HG03095 (cell line): ENCODE data around the gene NRXN3.

Source experiments
- ATAC-seq: cut with Tn5 transposase; IDR thresholded peaks from one replicate; pipeline ENCODE4 v1.9.1; 2021; ENCODE audit warnings: moderate library complexity; ENCODE audit not compliant: unreplicated experiment

NRXN3 gene

GRCh38 chr14:79304279-79304678 is 1134.1 kb downstream of the NRXN3 start:
- ATAC-seq: no peak

GRCh38 chr14:79306546-79306945 is 1136.4 kb downstream of the NRXN3 start:
- no peak for ATAC-seq

DNA sequence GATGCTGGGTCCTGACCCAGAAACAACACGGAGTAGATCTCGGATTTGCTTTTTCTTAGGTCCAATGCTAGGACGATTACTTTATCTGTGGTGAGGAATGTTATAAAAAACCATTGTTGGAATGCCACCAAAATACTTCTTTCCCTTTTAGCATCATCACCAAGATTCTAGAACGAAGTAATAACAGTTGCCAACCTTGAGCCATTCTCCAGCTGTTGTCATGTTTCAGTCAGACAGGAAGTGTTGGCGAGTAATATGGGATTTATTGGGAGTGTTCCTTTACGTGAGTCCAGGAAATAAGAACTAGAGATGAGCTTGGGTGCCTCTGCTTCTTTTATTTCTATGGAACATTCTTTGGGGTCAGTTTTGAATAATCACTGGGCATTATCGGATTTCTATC is 1148.2 kb downstream of the NRXN3 start:
- no peak for ATAC-seq

- no peak for ATAC-seq
Observed at GRCh38 chr14:79320561-79320960, 1150.4 kb downstream of the NRXN3 start.

- no peak for ATAC-seq
Observed at GRCh38 chr14:79321070-79321469, 1150.9 kb downstream of the NRXN3 start.

GRCh38 chr14:79325071-79325470 is 1154.9 kb downstream of the NRXN3 start:
- no peak for ATAC-seq

DNA sequence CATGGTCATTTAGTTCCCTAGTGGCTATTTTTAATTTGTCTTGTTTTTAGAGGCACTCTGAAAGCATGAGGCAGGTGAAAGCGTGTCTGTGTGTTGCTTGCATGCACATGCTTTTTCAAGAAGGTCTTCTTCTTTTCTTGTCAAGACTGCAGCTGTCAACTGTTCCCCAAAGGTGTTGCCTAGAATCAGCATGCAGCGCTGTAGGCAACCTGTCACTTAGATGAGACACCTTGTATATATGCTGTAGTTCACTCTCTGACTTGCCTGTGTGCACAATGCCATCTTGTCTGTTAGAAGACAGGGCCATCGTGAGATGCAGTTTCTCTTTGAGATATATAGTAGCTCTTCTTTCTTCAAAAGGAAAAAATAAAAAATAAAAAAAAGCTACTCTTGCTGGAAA is 1155.4 kb downstream of the NRXN3 start:
- ATAC-seq: no peak

DNA sequence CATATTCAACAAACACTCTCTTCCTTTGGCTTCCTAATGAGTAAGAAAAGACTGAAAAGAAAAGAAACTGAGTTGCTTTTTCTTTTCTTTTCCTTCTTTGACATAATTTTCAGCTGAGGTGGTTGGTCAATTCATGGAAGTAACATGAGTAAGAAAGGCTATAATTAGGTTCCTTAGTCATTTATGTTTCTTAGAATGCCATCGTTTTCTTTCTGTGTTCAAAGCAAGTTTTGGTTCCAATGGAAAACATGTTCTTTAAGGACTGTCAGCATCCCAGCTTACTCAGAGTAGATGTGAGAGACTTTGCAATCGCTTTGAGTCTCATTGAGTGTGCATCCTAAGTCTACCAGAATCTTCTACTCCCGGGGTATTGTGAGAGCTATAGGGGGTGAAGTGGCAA is 1158.7 kb downstream of the NRXN3 start:
- ATAC-seq: no peak

- no peak for ATAC-seq
Observed at GRCh38 chr14:79331830-79332229, 1161.7 kb downstream of the NRXN3 start.

GRCh38 chr14:79332504-79333197 is 1162.5 kb downstream of the NRXN3 start:
- no peak for ATAC-seq

GRCh38 chr14:79333198-79333546 is 1163.0 kb downstream of the NRXN3 start:
- no peak for ATAC-seq

- no peak for ATAC-seq
Observed at GRCh38 chr14:79334272-79334671, 1164.1 kb downstream of the NRXN3 start.

DNA sequence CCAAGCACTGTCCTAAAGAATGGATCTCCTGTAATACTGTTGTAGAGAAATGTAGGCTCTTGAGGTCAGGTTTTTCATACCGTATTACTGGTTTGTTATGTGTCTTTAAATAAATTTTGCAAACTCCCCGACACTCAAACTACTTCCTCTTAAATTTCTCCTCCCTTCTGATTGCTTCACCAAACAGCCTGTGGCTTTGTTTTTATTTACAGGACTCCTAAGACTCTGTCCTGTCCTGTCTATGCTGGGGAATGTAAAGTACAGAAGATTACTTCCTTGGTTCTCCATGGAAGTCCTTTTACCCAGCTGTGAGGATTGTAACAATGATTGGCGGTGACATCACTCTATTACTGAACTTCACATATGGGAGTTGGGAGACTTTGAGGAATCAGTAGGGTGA is 1167.6 kb downstream of the NRXN3 start:
- no peak for ATAC-seq

DNA sequence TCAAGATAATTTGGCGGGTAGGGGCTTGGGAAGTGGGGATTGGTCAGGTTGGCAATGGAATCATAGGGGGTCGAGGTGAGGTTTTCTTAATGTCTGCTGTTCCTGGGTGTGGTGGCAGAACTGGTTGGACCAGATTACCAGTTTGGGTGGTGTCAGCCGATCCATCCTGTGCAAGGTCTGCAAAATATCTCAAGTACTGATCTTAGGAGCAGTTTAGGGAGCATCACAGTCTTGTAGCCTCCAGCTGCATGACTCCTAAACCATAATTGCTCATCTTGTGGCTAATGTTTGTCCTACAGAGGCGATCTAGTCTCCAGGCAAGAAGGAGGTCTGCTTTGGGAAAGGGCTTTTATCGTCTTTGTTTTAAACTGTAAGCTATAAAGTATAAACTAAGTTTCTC is 1172.8 kb downstream of the NRXN3 start:
- no peak for ATAC-seq

DNA sequence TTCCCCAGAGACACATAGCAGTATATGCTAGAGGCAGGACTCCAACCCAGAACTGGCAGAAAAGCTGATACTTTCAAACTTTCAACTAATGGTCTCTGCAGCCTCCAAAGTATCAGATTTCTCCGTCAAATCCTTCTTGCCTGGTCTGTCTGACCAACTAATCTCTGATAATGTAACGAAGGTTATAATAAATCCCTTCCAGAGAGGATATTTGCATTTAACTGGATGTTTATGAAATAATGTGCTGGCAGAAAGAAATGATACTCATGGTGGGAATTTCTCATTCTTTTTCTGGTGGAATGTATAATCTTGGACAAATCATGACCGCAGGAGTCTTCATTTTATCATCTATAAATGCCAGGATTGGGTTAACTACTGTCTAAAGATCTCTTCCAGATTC is 1180.8 kb downstream of the NRXN3 start:
- no peak for ATAC-seq

- no peak for ATAC-seq
Observed at GRCh38 chr14:79352076-79352630, 1182.0 kb downstream of the NRXN3 start.

- ATAC-seq: no peak
Observed at GRCh38 chr14:79354336-79354735, 1184.2 kb downstream of the NRXN3 start.

GRCh38 chr14:79356040-79356439 is 1185.9 kb downstream of the NRXN3 start:
- ATAC-seq: no peak

DNA sequence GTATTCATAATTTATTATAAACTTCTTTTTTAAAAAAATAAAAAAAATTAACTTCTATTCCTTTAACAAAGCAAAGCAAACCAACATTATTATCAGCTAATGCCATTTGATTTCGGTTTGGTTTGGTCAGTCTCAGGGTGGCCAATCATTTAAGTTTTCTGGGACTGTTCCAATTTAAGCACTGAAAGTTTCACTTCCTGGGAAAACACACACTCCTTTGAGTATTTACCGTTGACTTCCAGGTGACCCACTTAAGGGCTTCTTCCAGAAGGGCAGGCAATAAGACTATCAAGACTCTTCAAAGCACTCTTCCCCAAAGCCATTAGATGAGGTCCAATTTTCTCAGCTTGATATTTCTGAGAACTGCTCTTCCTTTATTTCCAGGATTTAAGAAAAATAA is 1187.1 kb downstream of the NRXN3 start:
- ATAC-seq: no peak

- no peak for ATAC-seq
Observed at GRCh38 chr14:79363291-79363690, 1193.1 kb downstream of the NRXN3 start.

DNA sequence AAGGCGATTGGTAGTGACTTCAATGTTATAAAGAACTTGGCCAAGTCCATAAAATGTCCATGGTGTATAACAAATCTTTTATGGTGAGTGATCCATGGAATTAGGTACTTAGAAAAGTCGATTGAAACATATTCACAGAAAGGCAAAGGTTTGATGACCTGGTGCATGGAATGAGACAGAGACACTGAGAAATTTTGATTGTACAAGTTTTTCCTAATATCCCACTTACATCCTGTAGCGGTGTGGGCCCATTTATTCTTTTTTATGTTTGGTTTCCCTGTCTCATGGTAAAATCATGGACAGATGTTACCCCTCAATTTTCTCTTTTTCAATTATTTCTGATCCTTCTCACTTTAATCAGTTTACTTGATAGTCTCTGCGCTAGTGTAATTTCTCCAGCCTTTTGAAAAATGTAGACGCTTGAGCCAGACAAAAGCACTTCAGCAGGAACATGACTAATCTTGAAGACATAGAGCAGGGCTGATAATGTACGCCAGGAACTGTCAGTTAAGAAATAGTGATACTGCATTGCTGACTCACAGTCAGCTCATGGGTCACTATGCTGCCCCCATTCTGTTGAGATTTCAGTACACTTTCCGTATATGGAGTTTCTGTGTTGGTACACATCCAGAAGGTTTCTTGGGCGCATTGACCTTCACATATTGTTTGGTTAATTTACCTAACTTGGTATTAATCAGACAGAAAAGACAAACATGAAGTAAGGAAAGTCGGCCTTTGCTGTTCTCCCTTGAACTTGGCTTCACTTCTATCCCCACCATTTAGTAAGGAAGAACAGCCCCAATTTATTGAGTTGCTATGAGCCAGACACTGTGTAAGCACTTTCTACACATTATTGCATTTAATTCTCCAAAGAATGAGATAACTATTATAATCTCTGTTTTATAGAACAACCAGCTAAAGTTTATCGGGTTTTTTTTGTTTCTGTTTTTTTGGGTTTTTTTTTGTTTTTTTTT is 1199.5 kb downstream of the NRXN3 start:
- ATAC-seq: no peak

DNA sequence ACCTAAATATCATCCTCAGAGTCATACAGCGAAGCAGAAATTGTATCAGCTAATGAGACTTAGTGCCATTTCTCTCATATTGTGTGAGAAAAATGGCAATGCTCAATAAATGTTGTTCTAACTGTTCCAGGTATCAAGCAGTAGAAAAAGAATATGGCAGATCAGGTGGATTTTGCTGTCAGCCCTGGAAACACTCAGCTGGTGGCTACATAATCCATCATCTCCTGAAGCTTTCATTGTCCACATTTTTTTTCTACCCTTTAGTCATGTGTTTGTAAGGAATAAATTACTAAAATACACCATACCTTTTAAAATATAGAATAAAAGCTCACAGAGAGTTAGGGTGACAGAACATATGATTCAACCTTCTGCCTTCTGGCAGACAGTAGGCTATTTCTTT is 1200.8 kb downstream of the NRXN3 start:
- no peak for ATAC-seq
